HG03442 (cell line): ENCODE data around the gene TCAIM.

Experiments
- ATAC-seq: cut with Tn5 transposase; IDR thresholded peaks from one replicate; pipeline ENCODE4 v1.9.1; 2021; ENCODE audit warnings: mild to moderate bottlenecking, moderate library complexity; ENCODE audit not compliant: unreplicated experiment

Gene TCAIM

GRCh38 chr3:44444437-44444836 is 105.9 kb downstream of the TCAIM start:
- ATAC-seq = no peak

- ATAC-seq = no peak
Observed at GRCh38 chr3:44444896-44445691, 106.5 kb downstream of the TCAIM start.

GRCh38 chr3:44445786-44446185 is 107.2 kb downstream of the TCAIM start:
- no peak for ATAC-seq

GRCh38 chr3:44446929-44447328 is 108.4 kb downstream of the TCAIM start:
- no peak for ATAC-seq

GRCh38 chr3:44451441-44451840 is 112.9 kb downstream of the TCAIM start:
- ATAC-seq = no peak

- ATAC-seq = no peak
Observed at GRCh38 chr3:44454258-44454657, 115.7 kb downstream of the TCAIM start.

GRCh38 chr3:44455318-44455717 is 116.8 kb downstream of the TCAIM start:
- ATAC-seq = no peak
